Activated CD4-positive, alpha-beta T cell treated with anti-CD3 and anti-CD28 coated beads for 24 hours (primary cell): ENCODE measurements around the gene PWP2.

ENCODE experiments used
- DNase-seq, 2 donors: peaks; one replicate each; pipeline ENCODE4 v3.0.0-alpha.2; 2020; ENCODE audit warnings: low read depth in 2 of 2

PWP2 gene

DNA sequence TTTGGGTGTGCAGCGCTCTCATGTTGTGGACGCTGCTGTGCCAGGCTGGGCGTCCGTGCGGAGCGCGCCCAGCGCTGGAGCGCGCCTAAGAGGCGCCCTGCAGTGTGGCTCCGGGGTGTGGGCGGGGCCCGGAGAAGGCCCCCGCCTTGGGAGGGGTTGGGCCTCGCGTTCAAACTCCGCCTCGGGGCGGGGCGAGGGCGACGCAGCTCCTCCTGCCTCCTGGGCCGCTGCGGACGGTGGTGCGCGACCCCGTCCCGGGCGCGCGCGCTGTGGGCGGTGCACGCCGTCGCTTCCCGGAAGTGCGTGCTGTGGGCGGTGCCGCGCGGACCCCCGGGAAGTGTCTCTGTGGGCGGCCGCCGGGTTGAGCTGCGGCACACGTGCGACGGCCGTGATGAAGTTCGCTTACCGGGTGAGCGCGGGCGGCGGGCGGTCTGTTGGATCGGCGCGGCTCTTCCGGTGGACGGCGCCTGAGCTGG, at the start of gene PWP2:
Gene PWP2, plus strand, starts transcription at position 374 of the 476 bp plus-strand sequence. Its CDS starts 18 bp downstream, at position 392.
- DNase-seq: peak in 1 of 2 donors; percentile 50

DNA sequence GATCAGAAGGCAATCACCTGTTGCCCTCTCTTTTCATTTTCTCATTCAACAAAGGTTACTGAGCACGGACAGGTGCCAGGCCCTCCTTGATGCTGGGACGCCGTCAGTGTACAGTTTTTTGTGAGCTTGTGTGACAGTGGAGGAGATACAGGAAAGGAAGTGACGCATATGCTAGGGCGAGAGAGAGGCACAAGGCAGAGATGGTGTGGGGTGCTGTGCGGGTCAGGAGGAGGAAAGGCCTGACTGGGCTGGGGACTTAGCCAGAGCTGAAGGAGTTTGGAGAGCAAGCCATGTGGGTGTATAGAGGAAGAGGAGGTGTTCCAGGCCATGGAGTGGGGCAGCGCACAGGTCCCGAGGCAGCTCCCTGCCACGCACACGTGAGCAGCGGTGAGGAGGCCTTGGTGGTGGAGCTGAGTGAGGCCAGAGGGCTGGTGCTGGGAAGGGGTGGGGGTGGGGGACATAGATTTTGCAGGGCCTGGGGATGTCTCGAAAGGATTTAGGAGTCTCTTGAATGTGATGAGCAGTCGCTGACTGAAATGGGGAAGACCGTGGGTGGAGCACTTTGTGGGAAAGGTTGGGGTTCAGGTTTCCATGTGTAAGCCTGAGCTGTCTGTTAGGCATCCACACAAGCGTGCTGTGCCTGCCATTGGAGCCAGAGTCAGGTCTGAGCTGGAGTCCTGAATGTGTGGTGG, 49.1 kb upstream of the PWP2 start:
- DNase-seq: peak in 1 of 2 donors; percentile 41

DNA sequence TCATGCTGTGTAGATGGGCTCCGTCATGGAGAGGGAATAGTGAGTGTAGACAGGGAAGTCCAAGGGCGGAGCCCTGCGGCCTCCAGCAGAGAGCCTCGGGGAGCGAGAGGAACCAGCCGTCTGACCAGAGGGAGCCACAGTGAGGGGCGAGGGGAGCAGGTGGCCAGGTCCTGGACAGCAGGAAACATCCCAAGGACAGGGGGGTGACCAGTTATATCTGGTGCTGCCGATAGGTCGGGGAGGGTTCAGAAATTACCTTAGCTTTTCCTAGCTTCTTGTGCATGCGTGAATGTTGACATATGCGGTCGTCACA, 48.6 kb upstream of the PWP2 start:
- no peak for DNase-seq

DNA sequence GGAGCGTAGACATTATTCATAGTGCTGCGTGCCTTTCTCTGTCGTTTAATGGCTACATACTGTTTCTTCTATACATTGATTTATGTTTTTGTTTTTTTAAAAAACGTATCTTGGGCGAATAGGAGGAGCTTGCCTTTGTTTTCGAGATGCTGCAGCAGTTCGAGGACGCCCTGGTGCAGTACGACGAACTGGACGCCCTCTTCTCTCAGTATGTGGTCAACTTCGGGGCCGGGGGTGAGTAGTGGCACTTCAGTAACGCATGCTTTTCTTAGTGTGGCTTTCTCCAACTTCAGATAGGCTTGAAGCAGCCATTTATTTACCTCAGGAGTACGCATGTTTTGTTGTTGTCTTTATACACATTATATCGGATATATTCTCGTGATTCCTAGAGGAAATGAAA, 48.2 kb upstream of the PWP2 start:
- no peak for DNase-seq

DNA sequence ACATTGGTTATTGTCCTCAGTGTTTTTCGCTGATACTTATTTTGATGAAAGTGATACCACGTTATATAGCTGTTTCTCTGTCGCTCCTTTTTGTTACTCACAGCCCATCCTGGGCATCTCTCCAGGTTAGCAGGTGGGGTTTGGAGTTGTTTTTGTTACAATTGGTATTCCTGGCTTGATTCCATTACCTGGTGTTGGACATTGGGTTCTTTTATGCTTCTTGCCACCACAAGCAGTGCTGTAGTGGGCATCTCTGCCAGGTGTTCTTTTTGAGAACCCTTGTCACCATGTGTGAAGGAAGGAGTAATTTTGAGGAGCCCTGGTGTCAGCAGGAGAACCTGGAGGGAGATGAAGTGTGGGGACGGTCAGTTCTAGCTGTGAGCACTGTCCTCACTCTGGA, 47.5 kb upstream of the PWP2 start:
- DNase-seq: no peak

DNA sequence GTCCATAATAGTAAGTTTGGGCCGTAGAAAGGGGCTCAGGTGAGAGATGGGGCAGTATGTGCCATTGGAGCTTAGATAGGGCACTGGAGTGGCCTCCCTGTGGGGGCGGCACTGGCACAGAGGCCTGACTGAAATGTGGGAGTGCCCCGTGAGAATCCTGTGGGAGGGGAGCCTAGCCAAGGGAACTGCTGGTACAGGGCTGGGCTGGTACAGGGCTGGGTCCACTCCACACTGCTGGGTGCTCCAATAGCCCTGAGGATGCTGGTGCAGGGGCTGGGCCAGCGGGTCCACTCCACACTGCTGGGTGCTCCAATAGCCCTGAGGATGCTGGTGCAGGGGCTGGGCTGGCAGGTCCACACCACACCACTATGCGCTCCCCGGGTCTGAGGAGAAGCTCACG, 44.8 kb upstream of the PWP2 start:
- no peak for DNase-seq

DNA sequence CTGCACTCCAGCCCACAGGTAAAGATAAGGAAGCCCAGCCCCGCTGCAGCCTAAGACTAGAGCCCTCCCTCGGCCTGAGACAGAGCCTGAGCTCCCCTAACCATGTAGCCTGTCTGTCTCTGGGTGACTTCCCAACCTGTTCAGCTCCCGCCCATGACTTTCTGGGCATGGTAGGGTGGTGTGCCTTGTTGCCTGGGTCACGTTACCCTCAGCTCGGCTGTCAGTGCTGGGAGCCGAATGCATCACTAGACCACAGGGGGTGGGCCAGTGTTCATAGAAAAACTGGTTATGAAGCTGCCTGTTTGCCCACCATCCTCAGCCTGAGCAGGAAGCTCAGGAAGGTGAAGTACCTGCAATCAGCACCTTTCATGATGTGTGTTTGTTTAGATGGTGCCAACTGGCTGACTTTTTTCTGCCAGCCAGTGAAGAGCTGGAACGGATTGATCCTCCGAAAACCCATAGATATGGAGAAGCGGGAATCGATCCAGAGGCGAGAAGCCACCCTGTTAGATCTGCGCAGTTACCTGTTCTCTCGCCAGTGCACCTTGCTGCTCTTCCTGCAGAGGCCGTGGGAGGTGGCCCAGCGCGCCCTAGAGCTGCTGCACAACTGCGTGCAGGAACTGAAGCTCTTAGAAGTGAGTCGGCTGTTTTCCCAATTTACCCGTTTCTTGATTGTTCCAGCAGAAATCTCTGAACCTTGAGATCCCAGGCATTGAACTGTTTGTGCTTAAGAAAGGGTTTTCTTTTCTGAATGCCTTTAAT, 43.9 kb upstream of the PWP2 start:
- no peak for DNase-seq

DNA sequence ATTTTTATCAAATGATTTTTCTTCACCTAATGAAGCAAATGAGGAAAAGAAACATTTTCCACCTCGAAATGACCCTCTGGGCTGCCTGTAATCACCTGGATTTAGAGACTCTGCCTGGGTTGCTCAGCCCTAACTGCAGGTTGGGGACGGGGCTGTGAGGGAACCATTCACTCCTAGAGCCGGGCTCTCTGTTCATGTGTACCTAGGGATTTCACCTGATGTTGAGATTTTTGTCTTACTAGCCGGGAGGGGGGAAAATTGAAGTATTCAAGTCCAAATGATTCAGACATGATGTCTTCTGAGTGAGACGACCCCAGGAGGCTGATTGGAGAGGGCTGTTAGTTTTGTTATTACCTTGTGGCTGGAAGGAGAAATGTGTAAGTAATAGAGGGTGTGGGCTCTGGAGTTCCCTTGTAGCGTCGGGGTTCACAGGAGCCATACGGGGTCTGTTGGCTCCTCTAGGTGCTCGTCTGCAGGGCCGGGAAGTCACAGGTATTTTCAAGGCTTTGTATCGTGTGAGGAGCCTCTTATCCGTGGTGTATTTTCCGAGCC, 42.3 kb upstream of the PWP2 start:
- no peak for DNase-seq

DNA sequence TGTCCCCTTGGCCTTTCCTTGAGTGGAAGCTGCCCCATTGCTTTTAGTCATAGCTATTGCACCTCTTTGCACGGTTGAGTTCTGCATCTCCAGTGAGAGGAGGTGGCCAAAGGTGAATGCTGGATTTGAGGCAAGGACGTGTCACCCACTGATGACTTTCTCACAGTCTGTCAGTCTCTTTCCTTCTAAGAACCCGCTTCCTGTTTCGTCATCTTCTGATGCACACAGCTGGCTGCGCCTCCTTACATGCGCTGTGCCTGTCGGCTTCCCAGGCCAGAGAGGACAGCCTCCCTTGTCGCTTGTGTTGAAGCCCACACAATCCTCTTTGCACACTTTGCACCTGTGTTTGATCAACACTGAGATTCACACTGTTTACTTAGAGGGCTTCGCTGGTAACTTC, 41.8 kb upstream of the PWP2 start:
- peak; percentile 49 to 50 for DNase-seq

DNA sequence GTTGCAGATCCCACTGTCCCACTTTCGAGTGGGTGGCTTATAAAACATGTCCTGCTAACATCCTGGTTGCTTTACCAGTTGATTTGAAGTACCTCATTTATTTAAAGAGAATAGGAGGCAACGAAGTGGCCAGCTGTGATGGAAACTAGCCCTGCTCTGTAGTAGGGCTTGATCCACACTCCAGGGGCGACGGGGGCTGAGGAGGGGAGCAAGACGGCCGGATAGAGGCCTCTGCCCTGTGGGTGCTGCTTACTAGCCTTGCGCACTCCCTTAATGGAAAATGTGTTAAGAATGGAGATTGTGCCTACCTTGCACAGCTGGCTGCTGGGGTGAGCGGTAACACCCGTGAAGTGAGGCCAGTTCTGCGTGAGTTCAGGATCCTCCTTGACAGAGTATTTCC, 41.1 kb upstream of the PWP2 start:
- DNase-seq: no peak

DNA sequence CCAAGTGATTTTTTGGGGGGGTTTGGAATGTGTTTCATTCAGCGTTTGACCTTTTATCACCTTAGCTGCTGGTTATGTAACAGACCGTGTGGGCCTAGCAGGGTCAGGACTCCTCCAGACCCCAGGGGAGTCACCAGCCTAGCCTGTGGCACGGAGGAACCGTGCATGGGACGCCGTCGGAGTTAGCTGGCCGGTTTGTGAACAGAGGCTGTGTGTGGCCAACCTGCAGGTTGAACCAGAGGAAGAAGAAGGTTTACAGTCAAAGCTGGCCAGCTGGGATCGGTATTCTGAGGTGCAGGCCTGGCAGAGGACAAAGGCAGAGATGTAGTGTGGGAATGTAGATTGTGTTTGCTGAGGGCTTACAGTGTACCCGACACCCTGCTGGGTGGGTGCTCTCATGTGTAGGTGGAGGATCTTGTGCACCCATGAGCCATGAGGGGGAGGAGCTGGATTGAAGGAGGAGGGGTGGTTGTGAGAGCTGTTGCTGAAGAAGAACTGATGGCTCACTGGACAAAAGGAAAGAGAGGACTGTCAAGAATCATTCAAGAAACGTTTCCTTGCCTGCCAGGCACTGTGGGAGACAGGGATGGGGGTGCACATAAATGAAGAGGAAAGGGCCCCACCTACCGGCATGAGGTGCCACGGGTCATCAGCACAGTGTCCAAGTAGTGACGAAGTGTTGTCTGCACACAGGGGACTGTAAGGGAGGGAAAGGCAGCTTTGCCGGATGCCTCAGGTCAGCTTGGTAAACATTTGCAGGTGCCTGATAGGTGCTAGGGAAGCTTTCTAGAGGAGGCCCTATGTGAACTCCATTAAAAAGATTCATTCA, 40.0 kb upstream of the PWP2 start:
- no peak for DNase-seq

DNA sequence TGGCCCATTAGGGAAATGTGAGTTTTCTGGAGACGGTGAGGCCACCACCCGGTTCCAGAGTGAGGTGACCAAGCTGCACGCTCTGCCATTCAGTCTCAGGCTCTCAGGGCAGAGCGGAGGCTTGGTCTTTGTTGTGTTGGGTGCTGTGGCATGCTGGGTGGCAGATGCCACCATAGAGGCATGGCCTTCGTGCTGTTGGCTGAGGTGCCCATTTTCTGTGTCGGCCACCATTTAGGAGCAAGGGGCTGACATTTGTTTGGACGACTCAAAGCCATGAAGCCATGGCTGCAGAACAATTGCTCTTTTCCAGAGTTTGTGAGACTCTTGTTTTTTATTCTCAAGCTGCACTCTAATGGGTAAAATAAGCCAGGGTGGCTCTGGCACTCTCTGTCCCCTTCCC, 36.8 kb upstream of the PWP2 start:
- no peak for DNase-seq

DNA sequence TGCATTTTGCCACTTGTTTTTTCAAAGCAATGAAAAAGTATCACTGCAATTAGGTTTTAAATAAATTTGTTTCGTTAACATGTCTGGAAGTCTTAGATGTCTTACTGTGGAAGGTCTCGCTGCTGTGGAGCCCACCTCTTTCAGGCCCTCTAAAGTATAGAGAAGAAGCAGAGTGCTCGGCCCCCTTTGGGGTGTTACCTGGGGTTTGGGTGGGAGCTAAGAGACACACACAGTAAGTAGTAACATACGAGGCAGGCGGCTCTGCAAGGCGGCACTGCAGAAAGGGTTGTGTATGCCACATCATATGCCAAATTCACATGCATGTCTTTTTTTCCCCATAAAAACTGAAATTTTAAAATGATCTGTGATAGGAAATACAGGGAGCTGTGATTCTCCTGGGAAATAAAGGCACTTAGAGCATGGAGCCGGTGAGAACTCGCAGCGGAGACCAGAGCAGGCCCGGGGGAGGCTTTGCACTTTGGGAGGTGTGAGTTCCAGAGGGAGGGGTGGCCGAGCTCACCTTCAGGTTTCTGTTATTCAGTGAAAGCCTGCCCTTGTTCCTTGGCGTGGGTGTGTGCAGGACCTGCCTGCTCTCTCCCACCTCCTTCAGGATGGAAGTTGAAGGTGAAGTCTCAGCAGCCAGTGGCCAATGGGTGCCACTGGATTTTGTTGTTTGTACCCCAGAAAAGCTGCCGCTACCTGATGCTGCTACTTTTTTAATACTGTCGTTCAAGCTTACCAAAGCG, 35.7 kb upstream of the PWP2 start:
- DNase-seq: no peak

DNA sequence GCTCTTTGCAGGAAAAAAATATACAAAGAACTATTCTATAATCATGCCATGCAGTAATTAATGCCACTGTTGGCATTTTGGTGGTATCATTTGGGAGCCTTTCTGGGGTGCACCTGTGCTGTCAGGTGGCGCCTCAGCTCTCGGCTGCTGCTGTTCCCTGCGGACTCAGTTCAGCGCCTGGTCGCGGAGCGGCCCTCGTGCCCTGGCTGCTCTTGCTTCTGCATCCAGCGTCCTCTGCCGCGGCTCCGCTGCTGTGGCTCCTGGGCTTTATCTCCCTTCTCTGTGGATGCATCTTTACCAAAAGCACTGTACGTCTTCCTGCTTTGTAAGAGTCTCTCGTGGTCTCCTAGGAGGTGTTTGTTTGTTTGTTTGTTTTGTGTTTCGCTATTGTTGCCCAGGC, 35.1 kb upstream of the PWP2 start:
- no peak for DNase-seq

DNA sequence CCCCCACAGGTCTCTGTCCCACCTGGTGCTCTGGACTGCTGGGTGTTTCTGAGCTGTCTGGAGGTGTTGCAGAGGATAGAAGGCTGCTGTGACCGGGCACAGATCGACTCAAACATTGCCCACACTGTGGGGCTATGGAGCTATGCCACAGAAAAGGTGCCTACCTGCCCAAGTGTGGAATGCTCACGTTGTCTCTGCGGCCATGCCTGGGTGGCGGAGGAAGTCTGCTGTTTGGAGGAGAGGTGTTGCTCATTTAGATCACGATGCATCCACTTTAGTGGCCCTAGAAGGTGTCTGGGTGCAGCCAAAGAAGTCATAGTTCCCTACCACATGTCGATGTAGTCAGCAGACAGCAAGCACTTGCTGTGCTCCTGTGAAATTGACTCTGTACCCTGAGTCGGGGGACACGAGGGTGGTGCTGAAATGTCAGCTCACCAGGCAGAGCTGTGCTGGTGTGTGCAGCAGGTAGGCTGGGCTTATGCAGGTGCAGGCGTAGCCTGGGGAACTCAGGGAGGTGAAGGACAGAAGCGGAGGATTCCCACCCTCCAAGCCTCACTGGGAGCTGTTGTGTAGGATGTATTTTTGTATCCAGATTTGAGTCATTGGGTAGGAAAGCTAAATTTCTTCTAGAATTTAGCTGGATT, 32.8 kb upstream of the PWP2 start:
- no peak for DNase-seq

DNA sequence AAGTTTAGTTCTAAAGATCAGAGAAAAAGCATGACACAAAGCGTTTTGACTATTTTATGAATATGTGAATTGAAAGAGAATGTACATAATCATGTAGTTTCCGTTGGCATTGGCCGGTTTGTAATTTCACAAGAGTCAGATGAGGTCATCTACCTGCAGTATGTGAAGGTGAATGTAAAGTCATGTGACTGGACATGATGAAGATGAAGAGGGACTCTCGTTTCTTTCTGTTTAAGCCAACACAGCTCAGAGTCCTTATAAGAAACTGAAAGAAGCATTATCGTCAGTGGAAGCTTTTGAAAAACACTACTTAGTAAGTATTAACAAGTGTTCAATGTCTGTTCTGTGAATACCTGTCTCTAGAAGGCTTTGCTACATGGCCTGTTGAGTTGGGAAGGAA, 30.9 kb upstream of the PWP2 start:
- DNase-seq: no peak

DNA sequence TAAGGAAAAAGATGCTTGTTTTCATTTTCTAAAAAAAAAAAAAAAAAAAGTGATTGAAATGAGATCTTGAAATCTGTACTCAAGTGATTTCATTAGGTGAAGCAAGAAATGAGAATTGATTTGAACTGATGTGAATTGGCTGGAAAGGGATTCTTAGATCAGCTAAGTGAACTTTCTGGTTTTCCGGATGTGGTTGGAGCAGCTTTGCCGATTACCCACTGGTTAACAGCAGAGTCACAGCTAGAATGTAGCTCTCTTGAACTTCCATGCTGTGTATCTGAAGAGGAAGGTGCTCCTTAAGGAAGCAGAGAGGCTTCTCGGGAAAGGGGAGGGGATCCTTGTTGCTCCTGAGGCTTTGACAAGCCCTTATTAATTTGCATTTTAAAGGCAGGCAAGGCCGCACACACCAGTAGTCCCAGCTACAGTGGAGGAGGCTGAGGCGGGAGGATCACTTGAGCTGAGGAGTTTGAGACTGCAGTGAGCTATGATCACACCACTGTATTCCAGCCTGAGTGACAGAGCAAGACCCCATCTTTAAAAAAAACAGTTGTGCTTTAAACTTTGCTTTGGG, 28.7 kb upstream of the PWP2 start:
- DNase-seq: no peak

DNA sequence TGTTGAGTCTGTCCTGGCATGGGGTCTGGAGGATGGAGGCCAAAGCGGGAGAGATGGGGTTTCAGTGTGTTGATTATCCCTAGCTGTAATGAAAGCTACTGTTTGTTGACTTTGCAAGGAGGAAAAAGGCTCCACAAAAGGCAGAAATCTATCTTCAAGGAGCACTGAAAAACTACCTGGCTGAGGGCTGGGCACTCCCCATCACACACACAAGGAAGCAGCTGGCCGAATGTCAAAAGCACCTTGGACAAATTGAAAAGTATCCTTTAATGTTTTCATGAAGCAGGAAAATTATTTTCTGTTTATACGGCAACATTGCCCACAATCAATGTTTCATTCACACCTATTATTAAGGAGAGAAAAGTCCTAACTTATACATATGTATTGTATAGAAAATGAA, 27.8 kb upstream of the PWP2 start:
- no peak for DNase-seq

DNA sequence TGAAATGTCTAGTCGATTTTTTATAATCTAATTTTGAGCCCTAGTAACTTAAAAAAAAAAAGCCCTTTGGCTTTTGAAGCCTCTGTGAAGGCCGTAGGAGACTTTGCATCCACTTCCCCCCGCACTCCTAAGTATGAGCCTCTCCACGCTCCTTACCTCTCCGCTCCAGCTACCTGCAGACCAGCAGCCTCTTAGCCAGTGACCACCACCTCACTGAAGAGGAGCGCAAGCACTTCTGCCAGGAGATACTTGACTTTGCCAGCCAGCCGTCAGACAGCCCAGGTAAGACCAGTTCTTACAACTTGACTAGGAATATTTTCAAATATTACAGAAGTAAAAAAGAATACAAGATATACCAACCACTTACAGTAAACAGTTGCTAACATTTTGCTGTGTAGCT, 27.4 kb upstream of the PWP2 start:
- no peak for DNase-seq

DNA sequence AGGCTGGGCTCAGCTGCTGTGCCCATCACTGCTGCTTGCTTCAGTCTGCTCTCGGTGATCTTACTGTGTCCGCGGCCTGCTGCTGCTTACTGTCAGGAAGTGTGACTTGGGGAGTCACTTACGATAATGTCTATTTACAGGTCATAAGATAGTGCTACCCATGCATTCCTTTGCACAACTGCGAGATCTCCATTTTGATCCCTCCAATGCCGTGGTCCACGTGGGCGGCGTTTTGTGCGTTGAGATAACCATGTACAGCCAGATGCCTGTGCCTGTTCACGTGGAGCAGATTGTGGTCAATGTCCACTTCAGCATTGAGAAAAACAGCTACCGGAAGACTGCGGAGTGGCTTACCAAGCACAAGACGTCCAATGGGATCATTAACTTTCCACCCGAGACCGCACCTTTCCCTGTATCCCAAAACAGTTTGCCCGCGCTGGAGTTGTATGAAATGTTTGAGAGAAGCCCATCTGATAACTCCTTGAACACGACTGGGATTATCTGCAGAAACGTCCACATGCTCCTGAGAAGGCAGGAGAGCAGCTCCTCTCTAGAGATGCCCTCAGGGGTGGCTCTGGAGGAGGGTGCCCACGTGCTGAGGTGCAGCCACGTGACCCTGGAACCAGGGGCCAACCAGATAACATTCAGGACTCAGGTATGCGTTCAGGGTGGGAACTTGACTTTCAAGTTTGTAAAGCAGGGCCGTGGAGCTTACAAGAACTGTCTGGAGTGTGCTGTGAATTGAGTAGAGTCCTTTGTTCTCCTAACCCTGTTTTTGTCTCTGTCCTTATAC, 24.4 kb upstream of the PWP2 start:
- DNase-seq: no peak
